HG03571 (cell line): ENCODE data around the gene MMP12.

Source experiments
- ATAC-seq: cut with Tn5 transposase; IDR thresholded peaks from one replicate; pipeline ENCODE4 v1.9.1; 2021; ENCODE audit not compliant: unreplicated experiment

MMP12 gene

DNA sequence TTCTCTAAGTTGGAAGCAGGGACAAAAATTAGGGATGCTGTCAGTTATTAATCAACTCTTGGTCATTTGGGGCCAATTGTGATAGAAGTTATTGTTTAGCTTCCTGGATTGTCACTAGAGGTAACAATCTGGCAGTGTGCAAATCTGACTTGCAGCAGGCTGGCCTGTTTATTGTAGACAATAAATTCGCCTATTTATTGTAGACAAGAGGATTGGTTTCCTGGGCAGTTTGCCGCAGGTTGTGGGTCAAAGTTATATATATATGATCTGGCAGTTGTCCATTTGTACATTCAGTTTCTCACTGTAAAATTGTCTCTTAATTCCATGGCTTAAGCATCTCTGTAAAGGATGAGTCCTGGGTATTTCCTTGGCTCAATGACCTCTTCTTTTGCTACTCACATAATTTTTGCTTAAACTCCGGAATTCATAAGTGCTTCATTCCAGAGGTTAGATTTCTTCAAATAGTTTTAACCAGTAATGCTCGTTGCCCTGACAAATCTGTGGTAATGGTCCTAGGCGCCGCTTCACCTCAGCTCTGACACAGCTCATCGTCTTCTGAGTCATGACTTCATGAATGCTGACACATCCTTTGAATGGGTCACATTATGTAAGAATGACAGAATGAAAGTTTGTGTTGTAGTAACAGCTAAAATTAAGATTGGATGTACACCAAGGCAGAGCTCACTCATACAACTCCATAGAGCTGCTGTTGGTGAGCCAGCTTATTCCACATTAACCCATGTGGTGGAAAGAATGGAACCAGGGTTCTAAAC lies 23.6 kb downstream of the MMP12 start:
- no peak for ATAC-seq

DNA sequence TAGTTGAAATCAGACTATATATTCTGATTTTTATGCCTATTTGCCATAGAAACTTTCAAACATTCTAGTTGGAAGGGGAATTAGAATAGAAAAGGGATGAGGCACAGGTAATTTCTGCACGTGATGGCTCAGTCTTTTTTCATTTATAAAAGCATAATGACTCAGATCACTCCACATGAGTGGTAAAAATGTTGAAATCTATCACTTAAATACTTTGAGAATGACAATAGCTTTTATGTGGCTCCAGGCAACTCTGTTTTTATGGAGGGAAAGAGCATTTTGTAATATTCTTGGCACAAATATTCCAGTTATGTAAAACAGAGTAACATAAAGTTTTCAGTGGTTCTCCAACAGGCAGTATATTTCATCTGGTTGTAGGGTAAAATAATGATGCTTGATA lies 25.5 kb downstream of the MMP12 start:
- no peak for ATAC-seq

DNA sequence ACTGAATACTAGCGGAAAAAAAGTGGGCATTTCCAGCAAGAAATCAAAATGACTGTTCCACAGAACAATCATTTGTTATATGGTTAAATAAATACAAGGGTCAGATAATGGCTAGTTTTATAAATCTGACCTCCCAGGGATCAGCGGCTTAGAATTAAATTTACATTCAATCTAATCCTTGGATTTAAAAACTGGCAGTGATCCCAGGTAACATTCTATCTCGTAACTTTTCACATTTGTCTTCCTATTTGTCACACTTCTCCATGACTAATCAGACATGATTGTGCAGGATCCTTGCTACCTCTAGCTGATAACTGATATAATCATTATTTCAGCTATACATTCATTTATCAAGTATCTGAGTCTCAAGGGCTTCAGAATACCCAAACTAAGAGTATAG lies 28.5 kb downstream of the MMP12 start:
- ATAC-seq = no peak

DNA sequence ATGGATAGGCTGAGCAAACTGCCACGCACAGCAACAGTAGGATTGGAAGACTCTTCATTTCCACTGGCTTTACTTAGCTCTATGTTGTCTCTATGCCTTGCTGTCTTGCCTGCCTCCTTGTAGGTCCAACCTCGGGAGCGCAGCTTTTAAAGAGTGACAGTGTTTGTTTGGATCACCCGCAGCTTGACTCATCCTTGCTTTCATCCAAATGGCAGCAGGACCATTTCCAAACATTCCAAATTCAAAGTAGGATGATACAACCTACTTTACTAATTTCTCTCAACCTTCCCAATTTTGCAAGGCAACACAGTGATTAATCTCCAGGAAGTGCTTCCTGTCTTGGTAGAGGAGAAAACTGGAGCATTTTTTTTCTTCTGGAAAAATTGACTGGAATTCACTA lies 31.3 kb downstream of the MMP12 start, which contains the start of gene MMP3:
MMP3 (minus strand) TSS at position 121 of the 400 bp plus-strand sequence; CDS start at position 58, 63 bp downstream.
- no peak for ATAC-seq

GRCh38 chr11:102842930-102843329 lies 31.9 kb downstream of the MMP12 start:
- ATAC-seq = no peak

GRCh38 chr11:102840018-102840417 lies 34.8 kb downstream of the MMP12 start:
- ATAC-seq = no peak

DNA sequence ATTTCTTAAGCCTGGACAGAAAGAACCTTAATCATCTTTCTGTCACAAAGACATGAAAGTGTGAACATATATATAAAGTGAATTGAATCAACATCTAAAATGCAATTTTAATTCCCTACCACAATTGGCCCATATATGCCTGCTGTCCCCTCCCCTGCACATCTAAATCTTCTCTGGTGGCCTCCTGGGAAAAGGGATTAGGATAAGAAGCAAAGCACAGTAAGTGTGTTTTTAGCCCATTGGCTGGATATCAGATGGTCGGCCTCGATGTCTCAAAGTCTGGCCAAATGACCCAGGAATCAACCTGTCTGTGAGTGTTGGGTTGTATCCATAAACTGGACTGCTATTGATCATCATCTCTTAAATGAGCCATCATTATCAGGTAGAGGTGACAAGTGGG lies 37.1 kb downstream of the MMP12 start:
- ATAC-seq = no peak

DNA sequence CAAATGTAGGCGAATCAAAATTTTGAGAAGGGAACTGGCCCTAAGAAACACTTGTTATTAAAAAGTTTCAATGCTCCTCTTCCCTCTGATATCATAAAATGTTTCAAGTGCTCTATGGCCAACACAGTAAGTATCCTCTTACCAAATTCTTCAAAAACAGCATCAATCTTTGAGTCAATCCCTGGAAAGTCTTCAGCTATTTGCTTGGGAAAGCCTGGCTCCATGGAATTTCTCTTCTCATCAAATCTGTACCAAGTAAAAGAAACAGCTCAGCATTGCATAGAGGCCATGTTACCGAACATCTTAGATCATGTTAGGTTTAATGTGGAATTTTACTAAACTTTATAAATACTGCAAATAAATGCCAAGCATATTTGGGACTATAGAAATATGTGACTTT lies 37.6 kb downstream of the MMP12 start:
- no peak for ATAC-seq

- no peak for ATAC-seq
These were observed 38.4 kb downstream of the MMP12 start for GRCh38 chr11:102836290-102836875.

- ATAC-seq = no peak
These were observed 41.1 kb downstream of the MMP12 start for GRCh38 chr11:102833731-102834130.

DNA sequence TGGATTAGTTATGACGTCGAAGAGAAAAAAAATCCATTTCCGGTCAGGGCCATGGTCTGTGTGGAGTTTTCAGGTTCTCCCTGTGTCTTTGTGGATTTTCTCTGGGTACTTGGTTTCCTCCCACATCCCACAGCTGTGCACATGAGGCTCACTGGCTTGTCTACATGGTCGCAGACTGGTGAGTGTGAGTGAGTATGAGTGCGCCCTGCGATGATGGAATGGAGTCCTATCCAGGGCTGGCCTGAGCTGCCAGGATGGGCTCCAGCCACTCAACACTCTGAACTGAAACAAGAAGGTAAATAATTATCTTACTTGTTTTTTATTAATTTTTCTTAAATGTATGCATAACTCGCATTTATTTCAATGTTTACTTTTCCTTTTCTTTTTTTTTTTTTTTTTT lies 42.2 kb downstream of the MMP12 start:
- ATAC-seq = no peak

GRCh38 chr11:102831489-102832440 lies 43.0 kb downstream of the MMP12 start:
- no peak for ATAC-seq

DNA sequence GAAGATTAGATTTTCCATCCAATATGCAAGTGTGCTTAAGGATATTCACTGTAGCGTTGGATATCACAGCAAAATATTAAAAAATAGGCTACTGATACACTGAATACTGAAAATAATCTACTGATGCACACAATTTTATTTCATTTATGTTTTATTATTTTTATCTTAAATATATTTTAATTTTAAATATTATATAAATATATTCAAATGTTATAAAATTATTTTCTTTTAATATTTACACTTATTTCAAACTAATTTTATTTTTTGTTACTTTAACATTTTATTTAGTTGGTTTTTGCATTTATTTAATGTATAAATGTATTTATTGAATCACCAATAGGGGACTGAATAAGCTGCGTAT lies 43.7 kb downstream of the MMP12 start:
- no peak for ATAC-seq

- no peak for ATAC-seq
These were observed 44.6 kb downstream of the MMP12 start for GRCh38 chr11:102830001-102830727.

DNA sequence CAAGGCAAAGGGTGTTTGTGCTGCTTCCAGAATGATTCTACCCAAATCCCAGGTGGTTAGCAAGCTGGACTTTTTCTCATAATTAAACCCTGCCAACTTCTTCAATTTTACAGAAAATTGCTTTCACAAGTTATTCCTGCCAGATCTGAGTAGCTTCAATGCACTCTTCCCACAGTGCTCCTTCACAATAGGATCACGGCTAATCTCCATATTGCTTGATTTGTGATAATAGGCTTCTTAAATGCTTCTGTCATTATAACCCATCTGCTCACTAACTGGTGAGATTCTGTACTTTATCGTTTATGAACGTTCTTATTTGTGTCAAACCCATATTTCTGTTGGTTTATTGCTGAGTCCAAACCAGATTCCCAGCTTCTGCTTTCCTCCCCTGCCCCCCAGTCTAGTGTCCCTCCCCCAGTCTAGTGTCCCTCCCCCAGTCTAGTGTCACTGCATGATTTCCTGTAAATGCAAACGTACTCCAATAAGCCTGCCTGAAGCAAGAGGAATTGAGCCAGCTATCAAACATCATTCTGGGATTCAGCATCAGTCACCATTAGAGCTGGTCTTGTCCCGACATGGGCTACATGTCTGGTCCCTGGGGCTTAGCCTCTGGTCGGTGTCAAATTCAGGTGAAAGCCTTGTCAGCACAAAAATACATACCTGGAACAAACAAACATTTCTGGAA lies 45.3 kb downstream of the MMP12 start:
- ATAC-seq = no peak

GRCh38 chr11:102824556-102824955 lies 50.2 kb downstream of the MMP12 start:
- no peak for ATAC-seq

- no peak for ATAC-seq
These were observed 55.3 kb downstream of the MMP12 start for GRCh38 chr11:102819491-102819890.

DNA sequence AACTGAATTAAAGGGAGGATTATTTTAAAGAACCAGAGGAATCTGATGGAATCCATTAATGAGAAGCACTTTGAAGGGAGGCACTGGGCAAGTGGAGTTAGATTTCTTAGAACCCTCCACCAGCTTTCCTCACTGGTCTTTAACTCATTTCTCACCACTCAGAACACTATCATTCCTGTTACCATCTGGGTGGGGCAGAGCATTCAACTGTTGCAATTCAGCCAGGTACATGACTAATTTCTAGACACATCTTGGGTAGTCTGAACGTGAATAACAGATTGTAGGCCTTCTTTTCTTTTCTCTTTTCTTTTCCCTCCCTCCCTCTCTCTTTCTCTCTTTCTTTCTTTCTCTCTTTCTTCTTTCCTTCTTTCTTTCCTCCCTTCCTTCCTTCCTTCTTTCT lies 61.3 kb downstream of the MMP12 start:
- no peak for ATAC-seq
